NCI-H2029 (cell line): ENCODE results near the gene HOXB7.

ENCODE experiments used
- DNase-seq: peaks from one replicate; lab custom pipeline; 2025; lab: John Stamatoyannopoulos, UW

HOXB7 gene

GRCh38 chr17:48636177-48637018 lies 25.6 kb upstream of the HOXB7 start:
- DNase-seq, result peak; percentile 64

GRCh38 chr17:48634493-48635208 lies 23.8 kb upstream of the HOXB7 start:
- DNase-seq, result no peak

- no peak for DNase-seq
Measured at GRCh38 chr17:48633266-48633677, 22.5 kb upstream of the HOXB7 start.

GRCh38 chr17:48632579-48633265 lies 21.9 kb upstream of the HOXB7 start:
- no peak for DNase-seq

- no peak for DNase-seq
Measured at GRCh38 chr17:48631693-48632578, 21.1 kb upstream of the HOXB7 start.

- DNase-seq, result no peak
Measured at GRCh38 chr17:48630925-48631692, 20.3 kb upstream of the HOXB7 start.

- no peak for DNase-seq
Measured at GRCh38 chr17:48630009-48630924, 19.4 kb upstream of the HOXB7 start.

- no peak for DNase-seq
Measured at GRCh38 chr17:48629411-48629759, 18.6 kb upstream of the HOXB7 start.

- no peak for DNase-seq
Measured at GRCh38 chr17:48628649-48629410, 18.0 kb upstream of the HOXB7 start.

- DNase-seq, result no peak
Measured at GRCh38 chr17:48627623-48628521, 17.1 kb upstream of the HOXB7 start.

GRCh38 chr17:48627118-48627597 lies 16.3 kb upstream of the HOXB7 start:
- no peak for DNase-seq

- no peak for DNase-seq
Measured at GRCh38 chr17:48626245-48627117, 15.7 kb upstream of the HOXB7 start, which contains the start of gene HOXB9. Gene HOXB9 (minus strand): TSS chr17:48626358. CDS start chr17:48626269, 89 bp downstream.

- DNase-seq, result no peak
Measured at GRCh38 chr17:48625495-48626244, 14.9 kb upstream of the HOXB7 start.

GRCh38 chr17:48624544-48625494 lies 14.0 kb upstream of the HOXB7 start:
- no peak for DNase-seq

GRCh38 chr17:48624118-48624517 lies 13.3 kb upstream of the HOXB7 start:
- DNase-seq, result no peak
